Neutrophil (primary cell): ENCODE measurements around the gene TENM3.
A peak's percentile ranks its signal among the peaks of the same experiment; 100 is the strongest.

Source experiments
- H3K27ac ChIP-seq: fragments of 200-600 bp; sonication (generic); 2 replicates; pipeline ENCODE4 v1.5.1; 2016; ENCODE audit warnings: mild to moderate bottlenecking, moderate library complexity
- H3K27me3 ChIP-seq: fragments of 200-600 bp; sonication (generic); 2 replicates; pipeline ENCODE4 v1.6.0; 2016; ENCODE audit warnings: mild to moderate bottlenecking
- H3K36me3 ChIP-seq: fragments of 200-600 bp; sonication (generic); 2 replicates; pipeline ENCODE4 v1.5.1; 2017
- H3K4me1 ChIP-seq, 2 experiments: fragments of 200-600 bp in 1 of 2; sonication (generic) in 1 of 2; 1 replicate in 1 of 2; 2 replicates in 1 of 2; pipeline versions ENCODE4 v1.5.1 to v1.6.1; 2013 to 2016; ENCODE audit warnings: low read depth in 1 of 2, low read length in 1 of 2, mild to moderate bottlenecking in 1 of 2, moderate library complexity in 1 of 2; ENCODE audit not compliant: control insufficient read depth in 1 of 2, insufficient read depth in 1 of 2
- H3K4me3 ChIP-seq, 2 experiments: fragments of 200-600 bp in 1 of 2; sonication (generic) in 1 of 2; 1 replicate in 1 of 2; 2 replicates in 1 of 2; pipeline ENCODE4 v1.5.1; 2013 to 2016; ENCODE audit warnings: low read depth in 1 of 2, low read length in 1 of 2, mild to moderate bottlenecking in 1 of 2, moderate library complexity in 1 of 2
- H3K9me3 ChIP-seq: fragments of 200-600 bp; sonication (generic); 2 replicates; pipeline ENCODE4 v1.5.1; 2016
- TF ChIP-seq, protein P1 (sequence below): fragments of 200-600 bp; sonication (generic); IDR thresholded peaks from 2 replicates; pipeline ENCODE4 v1.5.1; 2016; ENCODE audit warnings: antibody characterized with exemption

Gene TENM3

GRCh38 chr4:182804131-182804530 is 560.9 kb downstream of the TENM3 start:
- H3K9me3 ChIP-seq: no peaks in the 10 kb centered on the region
- peaks cover 49% of the 10 kb centered on the region for H3K27me3 ChIP-seq
- no peak overlapping the region for H3K27ac ChIP-seq
- peaks cover 6 to 14% of the 10 kb centered on the region in 2 experiments for H3K4me1 ChIP-seq
- no peaks in the 10 kb centered on the region for H3K36me3 ChIP-seq
- H3K4me3 ChIP-seq: no peak overlapping the region
- TF ChIP-seq, protein P1, sequence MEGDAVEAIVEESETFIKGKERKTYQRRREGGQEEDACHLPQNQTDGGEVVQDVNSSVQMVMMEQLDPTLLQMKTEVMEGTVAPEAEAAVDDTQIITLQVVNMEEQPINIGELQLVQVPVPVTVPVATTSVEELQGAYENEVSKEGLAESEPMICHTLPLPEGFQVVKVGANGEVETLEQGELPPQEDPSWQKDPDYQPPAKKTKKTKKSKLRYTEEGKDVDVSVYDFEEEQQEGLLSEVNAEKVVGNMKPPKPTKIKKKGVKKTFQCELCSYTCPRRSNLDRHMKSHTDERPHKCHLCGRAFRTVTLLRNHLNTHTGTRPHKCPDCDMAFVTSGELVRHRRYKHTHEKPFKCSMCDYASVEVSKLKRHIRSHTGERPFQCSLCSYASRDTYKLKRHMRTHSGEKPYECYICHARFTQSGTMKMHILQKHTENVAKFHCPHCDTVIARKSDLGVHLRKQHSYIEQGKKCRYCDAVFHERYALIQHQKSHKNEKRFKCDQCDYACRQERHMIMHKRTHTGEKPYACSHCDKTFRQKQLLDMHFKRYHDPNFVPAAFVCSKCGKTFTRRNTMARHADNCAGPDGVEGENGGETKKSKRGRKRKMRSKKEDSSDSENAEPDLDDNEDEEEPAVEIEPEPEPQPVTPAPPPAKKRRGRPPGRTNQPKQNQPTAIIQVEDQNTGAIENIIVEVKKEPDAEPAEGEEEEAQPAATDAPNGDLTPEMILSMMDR: no peak

DNA sequence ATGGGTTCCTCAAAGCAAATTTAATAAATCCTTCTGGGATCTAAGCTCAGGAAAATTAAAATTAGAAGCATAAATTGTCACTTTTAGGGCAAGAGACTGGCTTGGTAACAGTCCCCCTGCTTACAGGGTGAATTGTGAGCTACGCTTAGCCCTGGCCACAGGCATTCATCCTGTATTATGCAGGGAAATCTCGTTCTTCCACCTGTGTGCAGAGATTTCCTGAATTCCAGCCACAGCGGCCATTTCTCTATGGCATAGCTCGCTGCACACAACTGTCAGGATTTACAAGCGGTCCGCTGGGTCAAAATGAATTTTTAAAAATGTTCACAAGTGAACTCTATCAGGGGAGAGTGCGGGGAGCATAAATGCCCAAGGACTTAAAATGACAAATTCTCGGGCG is 562.1 kb downstream of the TENM3 start:
- H3K27me3 ChIP-seq: peaks cover 56% of the 10 kb centered on the region
- no peaks in the 10 kb centered on the region for H3K9me3 ChIP-seq
- H3K4me1 ChIP-seq: peaks cover 10 to 18% of the 10 kb centered on the region in 2 experiments
- TF ChIP-seq, protein P1: no peak
- no peak overlapping the region for H3K27ac ChIP-seq
- H3K4me3 ChIP-seq: no peak overlapping the region
- H3K36me3 ChIP-seq: no peaks in the 10 kb centered on the region

DNA sequence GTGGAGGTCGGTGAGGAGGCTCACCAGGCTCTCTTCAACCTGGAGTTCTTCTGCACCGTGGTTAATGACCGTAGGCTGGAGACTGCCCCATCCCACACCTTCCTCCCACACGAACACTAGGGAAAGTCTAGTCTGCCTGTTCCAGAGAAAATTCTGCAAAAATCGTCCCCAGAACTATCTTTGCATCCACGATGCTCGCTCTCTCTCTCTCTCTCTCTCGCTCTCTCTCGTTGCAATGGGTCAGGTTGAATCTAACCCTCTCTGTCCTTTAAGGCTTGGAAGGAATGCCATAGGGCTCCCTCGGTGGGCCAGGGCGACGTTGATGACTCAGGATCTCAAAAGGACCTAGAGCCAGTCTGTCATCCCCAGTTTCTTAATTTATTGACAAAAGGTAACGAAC is 562.5 kb downstream of the TENM3 start:
- Histone ChIP-seq H3K4me3 (no peak overlapping the region), H3K4me1 (peaks cover 10 to 18% of the 10 kb centered on the region in 2 experiments), H3K27me3 (peaks cover 56% of the 10 kb centered on the region), H3K9me3 (no peaks in the 10 kb centered on the region), H3K36me3 (no peaks in the 10 kb centered on the region), H3K27ac (no peak overlapping the region)
- TF ChIP-seq, protein P1: no peak

- H3K4me3 ChIP-seq: peak overlapping the region; percentile 12 to 23
- TF ChIP-seq, protein P1: no peak
- H3K27ac ChIP-seq: no peak overlapping the region
- no peaks in the 10 kb centered on the region for H3K36me3 ChIP-seq
- H3K9me3 ChIP-seq: no peaks in the 10 kb centered on the region
- peaks cover 56% of the 10 kb centered on the region for H3K27me3 ChIP-seq
- peaks cover 10 to 18% of the 10 kb centered on the region in 2 experiments for H3K4me1 ChIP-seq
Measured at GRCh38 chr4:182806259-182807252, 563.4 kb downstream of the TENM3 start.

GRCh38 chr4:182807346-182807745 is 564.1 kb downstream of the TENM3 start:
- peaks cover 56% of the 10 kb centered on the region for H3K27me3 ChIP-seq
- H3K27ac ChIP-seq: no peak overlapping the region
- TF ChIP-seq, protein P1: no peak
- H3K4me1 ChIP-seq: peaks cover 10 to 18% of the 10 kb centered on the region in 2 experiments
- no peaks in the 10 kb centered on the region for H3K9me3 ChIP-seq
- H3K4me3 ChIP-seq: no peak overlapping the region
- H3K36me3 ChIP-seq: no peaks in the 10 kb centered on the region
